Kidney glomerular epithelial cell (primary cell): ENCODE measurements around the gene WFIKKN1.
A peak's percentile ranks its signal among the peaks of the same experiment; 100 is the strongest.

Source experiments
- DNase-seq: peaks from one replicate; lab custom pipeline; 2025; lab: John Stamatoyannopoulos, UW

WFIKKN1 gene

DNA sequence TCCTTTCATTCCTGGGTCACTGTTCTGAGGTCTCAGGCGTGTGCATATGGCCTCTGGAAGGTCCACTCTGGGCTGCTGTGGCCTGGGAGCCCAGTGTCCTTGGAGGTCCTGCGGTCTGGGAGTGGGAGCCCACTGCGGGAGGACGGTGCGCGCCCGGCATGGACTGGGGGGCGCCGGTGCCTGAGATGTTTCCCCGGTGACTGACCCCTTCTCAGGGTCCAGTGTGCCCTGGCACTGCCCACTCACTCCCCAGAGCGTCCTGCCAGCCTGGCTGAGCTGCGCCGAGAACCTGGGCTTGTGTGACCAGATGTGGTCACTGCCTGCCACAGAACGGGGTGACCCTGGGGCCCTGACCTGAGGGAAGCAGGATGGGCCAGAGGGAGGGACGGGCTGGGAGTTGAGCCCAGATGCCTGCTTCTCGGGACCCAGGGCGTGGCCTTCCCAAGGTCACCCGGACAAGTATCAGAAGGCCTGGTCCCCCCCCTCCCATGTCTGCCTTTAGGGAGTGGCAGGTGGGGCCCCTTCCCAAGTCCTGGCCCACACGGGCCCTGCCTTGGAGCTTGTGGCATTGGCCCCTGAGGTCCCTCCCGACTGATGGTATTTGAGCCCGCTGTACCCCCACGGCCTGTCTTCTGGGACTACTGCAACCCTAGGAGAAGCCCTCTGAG lies 43.6 kb downstream of the WFIKKN1 start:
- DNase-seq, result no peak

DNA sequence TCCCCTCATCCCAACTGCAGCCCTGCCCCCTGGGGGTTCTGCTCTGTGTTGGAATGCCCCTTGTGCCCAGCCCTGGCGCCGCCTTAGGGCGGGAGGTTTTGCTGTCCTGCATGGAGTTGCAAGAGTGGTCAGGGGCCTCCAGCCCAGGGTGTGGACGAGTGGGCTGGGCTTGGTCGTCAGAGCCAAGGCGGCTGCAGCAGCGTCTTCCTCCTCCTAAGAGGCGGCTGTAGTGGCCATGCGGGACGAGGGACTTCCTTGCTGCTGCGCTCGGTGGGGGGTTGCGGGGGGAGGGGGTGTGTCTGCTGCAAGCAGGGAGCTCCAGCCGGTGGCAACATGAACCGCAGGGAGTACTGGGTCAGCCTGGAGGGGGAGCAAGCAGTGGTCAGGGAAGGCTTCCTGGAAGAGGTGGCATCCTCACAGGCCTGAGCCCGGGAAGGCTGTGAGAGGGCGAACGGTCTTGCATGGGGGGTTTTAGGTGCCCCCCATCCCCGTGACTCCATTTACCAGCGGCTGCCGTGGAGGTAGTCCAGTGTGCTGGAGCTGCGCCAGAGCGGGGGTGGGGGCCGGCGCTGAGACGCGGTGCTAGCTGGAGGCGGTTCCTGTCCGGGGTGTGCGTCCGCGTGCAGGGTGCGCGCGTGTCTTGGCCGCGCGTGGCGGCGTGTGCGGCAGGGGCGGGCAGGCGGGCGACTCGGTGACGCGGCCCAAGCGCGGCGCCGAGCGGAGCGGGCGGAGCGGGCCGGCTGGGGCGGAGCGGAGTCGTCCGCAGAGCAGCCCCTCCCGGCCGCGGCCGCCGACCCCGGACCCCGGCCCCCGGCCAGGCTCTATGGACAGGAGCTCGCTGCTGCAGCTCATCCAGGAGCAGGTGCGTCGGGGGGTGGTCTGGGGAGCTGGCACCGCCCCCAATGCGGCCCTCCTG lies 44.4 kb downstream of the WFIKKN1 start, which contains the start of gene RHBDL1:
TSS of gene RHBDL1 (plus strand) at position 704 of the 916 bp plus-strand sequence. CDS start at position 824, 120 bp downstream.
- no peak for DNase-seq

DNA sequence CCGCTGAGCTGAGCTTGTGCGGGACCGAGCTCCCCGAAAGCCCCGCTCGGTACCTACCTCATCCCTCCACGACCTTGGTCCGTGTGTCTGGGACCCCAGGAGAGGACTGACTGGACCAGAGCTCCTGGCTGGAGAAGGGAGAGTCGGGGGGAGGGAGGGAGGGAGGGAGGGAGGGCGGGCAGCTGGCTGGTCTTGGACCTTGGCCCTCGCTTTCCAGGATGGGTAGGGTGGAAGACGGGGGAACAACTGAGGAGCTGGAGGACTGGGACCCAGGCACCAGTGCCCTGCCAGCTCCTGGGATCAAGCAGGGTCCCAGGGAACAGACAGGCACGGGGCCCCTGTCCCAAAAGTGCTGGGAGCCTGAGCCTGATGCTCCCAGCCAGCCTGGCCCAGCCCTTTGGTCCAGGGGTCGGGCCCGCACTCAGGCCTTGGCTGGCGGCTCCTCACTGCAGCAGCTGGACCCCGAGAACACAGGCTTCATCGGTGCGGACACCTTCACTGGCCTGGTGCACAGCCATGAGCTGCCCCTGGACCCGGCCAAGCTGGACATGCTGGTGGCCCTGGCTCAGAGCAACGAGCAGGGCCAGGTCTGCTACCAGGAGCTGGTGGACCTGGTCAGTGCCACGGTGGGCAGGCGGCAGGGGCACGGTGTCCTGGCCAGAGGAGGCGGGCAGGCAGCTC lies 45.2 kb downstream of the WFIKKN1 start:
- DNase-seq, result no peak

DNA sequence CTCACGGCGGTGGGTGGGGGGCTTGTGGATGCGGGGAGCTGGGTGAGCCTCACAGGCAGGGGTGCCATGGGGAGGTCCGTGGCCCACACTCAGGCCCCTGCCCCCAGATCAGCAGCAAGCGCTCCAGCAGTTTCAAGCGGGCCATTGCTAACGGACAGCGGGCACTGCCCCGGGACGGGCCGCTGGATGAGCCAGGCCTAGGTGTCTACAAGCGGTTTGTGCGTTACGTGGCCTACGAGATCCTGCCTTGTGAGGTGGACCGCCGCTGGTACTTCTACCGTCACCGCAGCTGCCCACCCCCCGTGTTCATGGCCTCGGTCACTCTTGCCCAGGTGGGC lies 45.7 kb downstream of the WFIKKN1 start:
- DNase-seq, result no peak

DNA sequence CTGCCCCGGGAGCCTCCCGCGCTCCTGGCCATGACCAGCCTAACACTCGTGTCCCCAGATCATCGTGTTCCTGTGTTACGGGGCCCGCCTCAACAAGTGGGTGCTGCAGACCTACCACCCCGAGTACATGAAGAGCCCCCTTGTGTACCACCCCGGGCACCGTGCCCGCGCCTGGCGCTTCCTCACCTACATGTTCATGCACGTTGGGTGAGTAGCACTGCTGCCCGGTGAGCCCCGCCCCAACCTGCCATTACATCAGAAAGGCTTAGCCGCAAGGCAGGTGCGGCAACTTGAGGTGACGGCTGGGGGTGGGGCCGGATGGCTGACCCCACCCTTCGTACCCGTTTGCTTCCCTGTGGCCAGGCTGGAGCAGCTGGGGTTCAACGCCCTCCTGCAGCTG lies 46.1 kb downstream of the WFIKKN1 start:
- DNase-seq, result no peak

DNA sequence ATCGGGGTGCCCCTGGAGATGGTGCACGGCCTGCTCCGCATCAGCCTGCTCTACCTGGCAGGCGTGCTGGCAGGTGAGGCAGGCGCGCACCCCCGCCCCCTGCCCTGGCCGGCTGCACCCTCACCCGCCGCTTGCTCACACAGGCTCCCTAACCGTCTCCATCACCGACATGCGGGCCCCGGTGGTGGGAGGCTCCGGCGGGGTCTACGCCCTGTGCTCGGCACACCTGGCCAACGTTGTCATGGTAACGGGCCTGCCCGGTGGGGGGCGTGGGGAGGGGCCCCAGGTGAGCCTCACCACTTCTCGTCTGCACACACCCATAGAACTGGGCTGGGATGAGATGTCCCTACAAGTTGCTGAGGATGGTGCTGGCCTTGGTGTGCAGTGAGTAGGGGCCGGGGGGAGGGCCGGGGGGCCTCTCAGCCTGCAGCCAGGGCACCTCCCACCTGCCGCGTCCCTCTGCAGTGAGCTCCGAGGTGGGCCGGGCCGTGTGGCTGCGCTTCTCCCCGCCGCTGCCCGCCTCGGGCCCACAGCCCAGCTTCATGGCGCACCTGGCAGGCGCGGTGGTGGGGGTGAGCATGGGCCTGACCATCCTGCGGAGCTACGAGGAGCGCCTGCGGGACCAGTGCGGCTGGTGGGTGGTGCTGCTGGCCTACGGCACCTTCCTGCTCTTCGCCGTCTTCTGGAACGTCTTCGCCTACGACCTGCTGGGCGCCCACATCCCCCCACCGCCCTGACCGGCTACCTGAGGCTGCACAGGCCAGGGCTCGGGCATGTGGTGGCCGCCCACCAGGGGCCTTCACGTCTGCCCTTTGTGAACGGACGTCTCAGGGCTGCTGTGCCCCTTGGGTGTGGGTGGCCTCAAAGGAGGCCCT lies 46.8 kb downstream of the WFIKKN1 start:
- no peak for DNase-seq

DNA sequence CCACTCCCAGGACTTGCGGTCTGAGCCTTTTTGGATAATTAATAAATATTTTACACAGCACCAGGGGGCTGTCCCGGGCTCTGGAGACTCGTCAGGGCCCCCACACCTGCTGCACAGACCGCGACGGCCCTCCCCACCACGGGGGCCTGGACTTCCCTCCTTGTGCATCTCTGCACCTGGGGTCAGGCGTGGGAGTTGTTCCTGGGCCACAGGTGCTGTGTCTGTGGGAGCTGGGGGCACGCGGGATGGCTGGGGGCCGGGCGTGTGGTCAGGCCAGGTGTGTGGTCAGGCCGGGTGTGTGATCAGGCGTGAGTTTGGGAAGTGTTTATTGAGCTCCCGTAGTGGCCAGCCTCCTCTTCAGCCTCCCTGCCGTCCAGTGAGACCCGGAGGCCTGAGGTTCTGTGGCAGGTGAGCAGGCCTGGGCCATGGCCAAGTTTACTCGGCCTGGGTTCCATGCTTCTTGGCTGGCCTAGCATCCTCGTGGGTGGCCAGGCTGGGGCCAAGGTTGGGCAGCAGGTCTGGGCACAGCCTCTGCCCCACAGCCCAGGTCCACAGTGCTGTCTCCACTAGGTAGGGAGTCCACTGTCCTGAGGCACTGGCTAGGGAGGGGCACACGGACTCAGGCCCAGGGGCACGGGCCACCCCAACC lies 47.5 kb downstream of the WFIKKN1 start:
- DNase-seq, result no peak

DNA sequence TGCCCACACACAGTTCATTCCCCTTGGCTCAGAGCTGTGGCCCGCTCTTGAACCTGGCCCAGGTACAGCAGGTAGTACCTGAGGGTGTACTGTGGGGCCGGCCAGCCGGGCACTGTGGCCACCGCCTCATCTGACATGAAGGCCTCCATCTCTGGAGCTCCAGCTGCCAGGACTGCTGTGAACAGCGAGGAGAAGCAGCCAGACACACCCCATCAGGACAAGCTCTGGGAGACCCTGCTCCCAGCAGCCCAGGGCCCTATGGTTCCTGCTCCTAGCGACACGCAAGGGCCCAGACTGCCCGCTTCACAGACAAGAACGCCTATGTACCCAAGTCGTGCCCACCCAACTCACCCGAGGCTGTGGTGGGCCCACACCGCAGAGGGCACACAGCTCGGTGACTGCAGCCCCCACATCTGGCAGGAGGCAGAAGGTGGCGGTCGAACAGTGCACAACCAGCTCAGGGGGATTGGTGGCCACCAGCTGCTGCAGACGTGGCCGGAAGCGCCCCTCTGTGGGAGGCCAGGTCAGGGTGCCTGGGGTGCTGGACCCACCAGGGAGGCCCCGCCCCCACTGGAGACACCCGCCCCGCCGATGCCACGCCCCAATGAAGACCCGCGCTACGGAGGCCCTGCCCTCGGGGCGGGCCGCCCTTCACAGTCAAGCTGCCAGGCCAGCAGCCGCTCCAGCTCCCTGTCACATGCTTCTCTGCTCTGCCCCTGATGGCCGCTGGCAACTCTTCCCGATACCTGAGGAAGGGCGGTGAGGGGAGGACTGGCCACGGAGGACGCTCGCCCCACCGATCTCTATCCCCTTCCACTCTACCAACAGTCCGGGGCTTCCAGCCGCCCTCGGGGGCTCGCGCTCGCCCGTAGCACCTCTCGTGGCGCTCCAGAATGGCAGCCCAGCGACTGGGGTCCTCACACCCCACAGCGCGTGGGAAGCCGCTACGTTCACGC lies 48.4 kb downstream of the WFIKKN1 start:
- peak; percentile 33 for DNase-seq

DNA sequence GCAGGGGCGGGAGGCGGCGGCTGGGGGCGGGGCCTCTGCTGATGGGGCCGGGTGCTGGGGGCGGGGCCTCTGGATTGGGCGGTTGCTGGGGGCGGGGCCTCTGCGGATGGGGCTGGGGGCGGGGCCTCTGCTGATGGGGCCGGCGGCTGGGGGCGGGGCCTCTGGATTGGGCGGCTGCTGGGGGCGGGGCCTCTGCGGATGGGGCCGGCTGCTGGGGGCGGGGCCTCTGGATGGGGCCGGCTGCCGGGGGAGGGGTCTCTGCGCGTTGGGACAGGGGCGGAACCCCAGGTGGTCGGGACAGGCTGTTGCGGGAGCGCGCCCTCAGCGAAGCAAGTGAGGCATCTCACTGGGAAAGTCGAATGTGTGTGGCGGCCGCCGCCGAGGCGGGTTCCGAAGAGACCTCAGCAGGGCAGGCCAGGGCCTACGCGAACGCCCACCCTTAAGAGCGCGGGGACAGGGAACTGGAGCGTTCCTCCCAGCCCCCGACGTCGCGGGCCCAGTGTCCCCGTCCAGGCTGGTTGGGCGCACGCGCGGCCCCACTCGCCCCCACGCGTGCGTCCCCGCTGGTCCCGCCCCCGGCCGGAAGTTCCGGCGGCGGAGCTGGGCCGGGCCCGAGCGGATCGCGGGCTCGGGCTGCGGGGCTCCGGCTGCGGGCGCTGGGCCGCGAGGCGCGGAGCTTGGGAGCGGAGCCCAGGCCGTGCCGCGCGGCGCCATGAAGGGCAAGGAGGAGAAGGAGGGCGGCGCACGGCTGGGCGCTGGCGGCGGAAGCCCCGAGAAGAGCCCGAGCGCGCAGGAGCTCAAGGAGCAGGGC lies 49.2 kb downstream of the WFIKKN1 start, which contains the start of gene STUB1:
TSS of gene STUB1 (plus strand) at position 597 of the 811 bp plus-strand sequence. CDS start at position 713, 116 bp downstream.
- peak; percentile 58 for DNase-seq

DNA sequence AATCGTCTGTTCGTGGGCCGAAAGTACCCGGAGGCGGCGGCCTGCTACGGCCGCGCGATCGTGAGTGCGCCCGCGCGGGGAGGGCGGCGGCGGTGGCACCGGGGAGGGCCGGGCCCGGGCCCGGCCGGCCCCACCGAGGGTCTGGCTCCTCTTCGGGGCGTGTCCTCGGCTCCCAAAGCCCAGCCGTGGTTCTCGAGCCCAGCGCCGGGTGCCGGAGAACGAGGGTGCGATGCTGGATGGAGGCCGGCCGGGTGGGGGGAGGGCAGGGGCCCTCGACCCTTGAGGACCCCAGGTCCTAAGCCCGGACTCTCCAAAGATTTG lies 49.8 kb downstream of the WFIKKN1 start:
- no peak for DNase-seq

DNA sequence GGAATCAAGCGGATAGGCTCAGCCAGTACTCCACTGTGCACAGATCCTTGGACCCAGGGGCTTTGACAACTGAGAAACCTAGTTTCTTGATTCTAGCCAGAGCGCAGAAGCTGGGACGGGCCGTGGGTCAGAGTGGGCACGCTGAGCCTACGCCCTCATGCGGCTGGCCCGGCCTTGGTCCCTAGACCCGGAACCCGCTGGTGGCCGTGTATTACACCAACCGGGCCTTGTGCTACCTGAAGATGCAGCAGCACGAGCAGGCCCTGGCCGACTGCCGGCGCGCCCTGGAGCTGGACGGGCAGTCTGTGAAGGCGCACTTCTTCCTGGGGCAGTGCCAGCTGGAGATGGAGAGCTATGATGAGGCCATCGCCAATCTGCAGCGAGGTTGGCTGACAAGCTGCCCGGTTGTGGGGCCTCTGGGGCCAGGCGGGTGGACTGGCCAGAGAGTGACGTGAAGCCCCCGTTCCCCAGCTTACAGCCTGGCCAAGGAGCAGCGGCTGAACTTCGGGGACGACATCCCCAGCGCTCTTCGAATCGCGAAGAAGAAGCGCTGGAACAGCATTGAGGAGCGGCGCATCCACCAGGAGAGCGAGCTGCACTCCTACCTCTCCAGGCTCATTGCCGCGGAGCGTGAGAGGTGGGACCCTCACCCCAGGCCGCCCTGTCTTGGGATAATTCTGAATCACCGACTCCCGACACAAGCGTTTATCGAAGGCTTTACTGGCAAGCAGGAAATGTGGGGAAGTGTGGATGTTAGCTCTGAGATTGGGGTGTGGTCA lies 50.4 kb downstream of the WFIKKN1 start:
- no peak for DNase-seq

DNA sequence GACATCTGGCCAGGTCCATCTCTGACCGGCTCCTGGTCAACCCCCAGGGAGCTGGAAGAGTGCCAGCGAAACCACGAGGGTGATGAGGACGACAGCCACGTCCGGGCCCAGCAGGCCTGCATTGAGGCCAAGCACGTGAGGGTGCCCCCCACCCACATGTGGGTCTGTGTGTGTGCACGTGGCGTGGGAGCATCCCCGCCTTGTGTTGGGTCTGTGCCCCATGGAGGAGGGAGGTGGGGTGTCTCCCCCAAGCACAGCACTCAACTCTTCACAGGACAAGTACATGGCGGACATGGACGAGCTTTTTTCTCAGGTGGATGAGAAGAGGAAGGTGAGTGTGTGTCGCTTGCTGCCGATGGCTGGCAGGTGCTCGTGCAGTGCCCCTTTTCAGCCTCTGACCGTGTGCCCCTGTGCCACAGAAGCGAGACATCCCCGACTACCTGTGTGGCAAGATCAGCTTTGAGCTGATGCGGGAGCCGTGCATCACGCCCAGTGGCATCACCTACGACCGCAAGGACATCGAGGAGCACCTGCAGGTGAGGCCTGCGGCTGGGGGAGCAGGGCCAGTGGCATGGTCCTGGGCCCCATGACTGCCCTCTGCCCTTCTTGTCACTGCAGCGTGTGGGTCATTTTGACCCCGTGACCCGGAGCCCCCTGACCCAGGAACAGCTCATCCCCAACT lies 51.1 kb downstream of the WFIKKN1 start:
- DNase-seq, result no peak

DNA sequence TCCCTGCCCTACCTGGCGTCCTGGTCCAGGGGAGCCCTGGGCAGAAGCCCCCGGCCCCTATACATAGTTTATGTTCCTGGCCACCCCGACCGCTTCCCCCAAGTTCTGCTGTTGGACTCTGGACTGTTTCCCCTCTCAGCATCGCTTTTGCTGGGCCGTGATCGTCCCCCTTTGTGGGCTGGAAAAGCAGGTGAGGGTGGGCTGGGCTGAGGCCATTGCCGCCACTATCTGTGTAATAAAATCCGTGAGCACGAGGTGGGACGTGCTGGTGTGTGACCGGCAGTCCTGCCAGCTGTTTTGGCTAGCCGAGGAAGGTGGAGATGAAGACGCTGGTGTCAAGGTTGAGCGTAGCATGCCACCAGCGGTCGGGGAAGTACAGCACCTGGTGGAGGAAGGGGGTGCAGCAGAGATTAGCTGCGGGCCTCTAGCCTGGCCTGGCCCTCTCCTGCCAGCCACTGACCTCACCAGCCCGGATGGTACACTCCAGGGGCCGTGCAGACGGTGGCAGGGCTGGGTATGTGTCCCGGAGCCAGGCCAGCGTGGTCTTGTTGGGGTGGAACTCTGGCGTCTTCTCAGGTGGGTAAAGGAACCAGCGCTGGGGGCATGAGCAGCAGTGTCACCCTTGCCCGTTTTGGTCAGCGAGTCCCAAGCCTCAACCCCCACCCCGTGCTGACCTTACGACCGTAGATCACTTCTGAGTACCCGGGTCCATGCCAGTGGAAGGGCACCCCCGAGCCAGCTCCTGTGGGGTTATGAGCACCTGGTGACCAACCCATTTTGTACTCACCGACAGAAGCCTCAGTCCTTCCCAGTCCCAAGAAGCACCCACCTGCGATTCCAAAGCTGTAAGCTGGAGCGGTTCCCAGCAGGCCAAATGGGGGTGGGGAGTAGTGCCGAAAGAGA lies 52.0 kb downstream of the WFIKKN1 start:
- no peak for DNase-seq

DNA sequence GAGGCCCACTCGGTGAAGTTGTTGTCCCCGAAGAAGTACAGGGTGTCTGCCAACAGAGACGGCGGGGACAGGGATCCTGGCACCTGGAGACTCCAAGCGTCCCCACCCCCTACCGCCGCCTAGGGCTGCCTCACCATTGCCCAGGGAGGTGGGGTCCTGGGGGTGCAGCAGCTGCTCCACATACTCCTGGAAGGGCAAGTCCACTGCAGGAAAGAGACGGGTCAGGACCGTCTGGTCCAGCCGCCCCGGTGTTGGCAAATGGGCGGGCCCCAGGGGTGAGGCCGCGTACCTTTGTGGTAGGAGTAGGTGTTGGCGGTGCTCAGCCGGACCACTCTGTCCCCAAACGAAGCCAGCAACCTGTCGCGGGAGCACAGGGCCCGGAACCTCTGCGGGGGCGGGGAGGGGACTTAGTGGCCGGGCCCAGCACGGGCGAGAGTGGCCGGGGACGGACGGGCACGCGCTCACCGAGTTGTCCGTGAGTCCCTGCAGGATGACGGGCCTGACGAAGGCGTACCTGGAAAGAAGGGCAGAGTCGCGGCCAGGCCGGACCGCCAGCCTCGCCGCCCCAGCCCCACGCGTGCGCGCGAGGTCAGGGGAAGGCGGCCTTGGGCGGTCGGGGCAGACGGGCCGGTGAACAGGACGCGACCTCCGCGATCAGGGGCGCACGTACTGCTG lies 52.7 kb downstream of the WFIKKN1 start:
- DNase-seq, result no peak
